HEK293 (cell line): ENCODE results near the gene APBB2.

Experiments
- GLI2 ChIP-seq: fragments of 450-650 bp; formaldehyde crosslinking; IDR thresholded peaks from 2 replicates; pipeline ENCODE4; 2017; ENCODE audit warnings: missing biosample characterization, missing genetic modification characterization, low read depth, borderline replicate concordance
- HOXA7 ChIP-seq: sonication (generic); formaldehyde crosslinking; IDR thresholded peaks from 2 replicates; pipeline ENCODE4 v1.8.1; 2022; ENCODE audit warnings: missing genetic modification reagents, borderline replicate concordance
- KLF10 ChIP-seq: fragments of 450-650 bp; IDR thresholded peaks from 2 replicates; pipeline ENCODE4 v1.5.1; 2018; ENCODE audit warnings: missing biosample characterization, mild to moderate bottlenecking, missing genetic modification characterization
- MZF1 ChIP-seq: fragments of 450-650 bp; formaldehyde crosslinking; IDR thresholded peaks from 2 replicates; pipeline ENCODE4 v1.5.1; 2017; ENCODE audit warnings: missing biosample characterization, missing genetic modification characterization, borderline replicate concordance
- YY2 ChIP-seq: fragments of 450-650 bp; formaldehyde crosslinking; IDR thresholded peaks from 2 replicates; pipeline ENCODE4 v1.5.1; 2016; ENCODE audit warnings: missing biosample characterization, missing genetic modification characterization
- ZBTB48 ChIP-seq: fragments of 450-650 bp; formaldehyde crosslinking; IDR thresholded peaks from 2 replicates; pipeline ENCODE4 v1.5.1; 2016; ENCODE audit warnings: missing biosample characterization, missing genetic modification characterization
- ZBTB8A ChIP-seq: fragments of 450-650 bp; formaldehyde crosslinking; IDR thresholded peaks from 2 replicates; pipeline ENCODE4 v1.5.1; 2016; ENCODE audit warnings: missing biosample characterization, missing genetic modification characterization
- ZFHX2 ChIP-seq: fragments of 450-650 bp; formaldehyde crosslinking; conservative IDR thresholded peaks from 2 replicates; pipeline ENCODE4 v1.5.1; 2016; ENCODE audit warnings: missing biosample characterization, missing genetic modification characterization
- ZFP69B ChIP-seq: fragments of 450-650 bp; formaldehyde crosslinking; IDR thresholded peaks from 2 replicates; pipeline ENCODE4 v1.5.1; 2016; ENCODE audit warnings: missing biosample characterization, missing genetic modification characterization
- ZNF140 ChIP-seq: fragments of 450-650 bp; formaldehyde crosslinking; IDR thresholded peaks from 2 replicates; pipeline ENCODE4 v1.5.1; 2016; ENCODE audit warnings: missing biosample characterization, missing genetic modification characterization
- ZNF223 ChIP-seq: fragments of 450-650 bp; formaldehyde crosslinking; IDR thresholded peaks from 2 replicates; pipeline ENCODE4 v1.5.1; 2016; ENCODE audit warnings: missing biosample characterization, missing genetic modification characterization
- ZNF24 ChIP-seq: fragments of 450-650 bp; formaldehyde crosslinking; IDR thresholded peaks from 2 replicates; pipeline ENCODE4 v1.5.1; 2016; ENCODE audit warnings: missing biosample characterization, missing genetic modification characterization
- ZNF311 ChIP-seq: fragments of 450-650 bp; formaldehyde crosslinking; IDR thresholded peaks from 2 replicates; pipeline ENCODE4 v1.5.1; 2017; ENCODE audit warnings: missing biosample characterization, missing genetic modification characterization, borderline replicate concordance
- ZNF350 ChIP-seq: fragments of 450-650 bp; formaldehyde crosslinking; IDR thresholded peaks from 2 replicates; pipeline ENCODE4 v1.5.0; 2017; ENCODE audit warnings: missing biosample characterization, mild to moderate bottlenecking, missing genetic modification characterization
- ZNF514 ChIP-seq: fragments of 450-650 bp; formaldehyde crosslinking; IDR thresholded peaks from 2 replicates; pipeline ENCODE4 v1.5.1; 2016; ENCODE audit warnings: missing biosample characterization, missing genetic modification characterization
- ZNF549 ChIP-seq: fragments of 450-650 bp; IDR thresholded peaks from 2 replicates; pipeline ENCODE4 v1.5.1; 2018; ENCODE audit warnings: missing biosample characterization, missing genetic modification characterization, mild to moderate bottlenecking, inconsistent platforms, moderate library complexity
- ZNF664 ChIP-seq: fragments of 450-650 bp; formaldehyde crosslinking; IDR thresholded peaks from 2 replicates; pipeline ENCODE4 v1.5.1; 2016; ENCODE audit warnings: missing biosample characterization, missing genetic modification characterization
- ZNF768 ChIP-seq: fragments of 450-650 bp; formaldehyde crosslinking; IDR thresholded peaks from 2 replicates; pipeline ENCODE4 v1.5.1; 2018; ENCODE audit warnings: missing biosample characterization, mild to moderate bottlenecking, missing genetic modification characterization
- ZNF843 ChIP-seq: fragments of 450-650 bp; formaldehyde crosslinking; IDR thresholded peaks from 2 replicates; pipeline ENCODE4 v1.5.1; 2016; ENCODE audit warnings: missing biosample characterization, missing genetic modification characterization
- ZSCAN16 ChIP-seq: fragments of 450-650 bp; formaldehyde crosslinking; IDR thresholded peaks from 2 replicates; pipeline ENCODE4 v1.5.1; 2016; ENCODE audit warnings: missing biosample characterization, missing genetic modification characterization
- ZSCAN23 ChIP-seq: fragments of 450-650 bp; formaldehyde crosslinking; IDR thresholded peaks from 2 replicates; pipeline ENCODE4 v1.5.1; 2016; ENCODE audit warnings: missing biosample characterization, missing genetic modification characterization
- ZXDB ChIP-seq: fragments of 450-650 bp; formaldehyde crosslinking; IDR thresholded peaks from 2 replicates; pipeline ENCODE4 v1.5.1; 2016; ENCODE audit warnings: missing biosample characterization, missing genetic modification characterization
- TF ChIP-seq, protein P1 (sequence below): fragments of 450-650 bp; formaldehyde crosslinking; IDR thresholded peaks from 2 replicates; pipeline ENCODE4 v1.5.1; 2016; ENCODE audit warnings: missing biosample characterization, missing genetic modification characterization
- TF ChIP-seq, protein P2 (sequence below): fragments of 450-650 bp; formaldehyde crosslinking; IDR thresholded peaks from 2 replicates; pipeline ENCODE4 v1.5.1; 2017; ENCODE audit warnings: missing biosample characterization, missing genetic modification characterization
- TF ChIP-seq, protein P3 (sequence below): fragments of 450-650 bp; formaldehyde crosslinking; IDR thresholded peaks from 2 replicates; pipeline ENCODE4 v1.5.1; 2016; ENCODE audit warnings: missing biosample characterization, missing genetic modification characterization
- TF ChIP-seq, protein P4 (sequence below): fragments of 450-650 bp; formaldehyde crosslinking; IDR thresholded peaks from 2 replicates; pipeline ENCODE4 v1.5.1; 2016; ENCODE audit warnings: missing biosample characterization, missing genetic modification characterization
- TF ChIP-seq, protein P5 (sequence below): fragments of 450-650 bp; formaldehyde crosslinking; IDR thresholded peaks from 2 replicates; pipeline ENCODE4 v1.5.1; 2016; ENCODE audit warnings: missing biosample characterization, missing genetic modification characterization, low read depth
- TF ChIP-seq, protein P6 (sequence below): fragments of 450-650 bp; formaldehyde crosslinking; IDR thresholded peaks from 2 replicates; pipeline ENCODE4 v1.5.1; 2016; ENCODE audit warnings: missing biosample characterization, missing genetic modification characterization
- TF ChIP-seq, protein P7 (sequence below): fragments of 450-650 bp; formaldehyde crosslinking; IDR thresholded peaks from 2 replicates; pipeline ENCODE4 v1.5.1; 2016; ENCODE audit warnings: missing biosample characterization, missing genetic modification characterization

The APBB2 gene

DNA sequence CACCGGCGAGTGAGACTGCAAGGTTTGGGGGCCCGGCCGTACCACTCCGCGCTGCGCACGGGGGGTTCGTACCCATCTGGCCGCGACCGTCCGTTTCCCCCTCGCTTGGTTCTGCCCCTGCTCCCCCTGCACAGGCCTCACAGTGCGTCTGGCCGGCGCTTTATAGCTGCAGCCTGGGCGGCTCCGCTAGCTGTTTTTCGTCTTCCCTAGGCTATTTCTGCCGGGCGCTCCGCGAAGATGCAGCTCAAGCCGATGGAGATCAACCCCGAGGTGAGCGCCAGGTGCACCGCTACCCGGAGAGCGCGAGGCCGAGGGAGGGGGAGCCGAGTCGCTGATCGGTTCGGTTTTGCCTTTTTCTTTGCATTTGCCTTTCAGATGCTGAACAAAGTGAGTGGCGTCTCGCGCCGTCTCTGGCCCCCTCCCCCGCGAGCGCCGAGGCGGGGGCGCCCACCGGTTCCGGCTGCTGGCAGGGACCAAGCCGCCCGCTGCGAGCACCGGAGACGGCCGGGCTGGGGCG is 42.5 kb upstream of the APBB2 start, which contains the start of gene UCHL1 (continued):
- TF ChIP-seq, protein P1, sequence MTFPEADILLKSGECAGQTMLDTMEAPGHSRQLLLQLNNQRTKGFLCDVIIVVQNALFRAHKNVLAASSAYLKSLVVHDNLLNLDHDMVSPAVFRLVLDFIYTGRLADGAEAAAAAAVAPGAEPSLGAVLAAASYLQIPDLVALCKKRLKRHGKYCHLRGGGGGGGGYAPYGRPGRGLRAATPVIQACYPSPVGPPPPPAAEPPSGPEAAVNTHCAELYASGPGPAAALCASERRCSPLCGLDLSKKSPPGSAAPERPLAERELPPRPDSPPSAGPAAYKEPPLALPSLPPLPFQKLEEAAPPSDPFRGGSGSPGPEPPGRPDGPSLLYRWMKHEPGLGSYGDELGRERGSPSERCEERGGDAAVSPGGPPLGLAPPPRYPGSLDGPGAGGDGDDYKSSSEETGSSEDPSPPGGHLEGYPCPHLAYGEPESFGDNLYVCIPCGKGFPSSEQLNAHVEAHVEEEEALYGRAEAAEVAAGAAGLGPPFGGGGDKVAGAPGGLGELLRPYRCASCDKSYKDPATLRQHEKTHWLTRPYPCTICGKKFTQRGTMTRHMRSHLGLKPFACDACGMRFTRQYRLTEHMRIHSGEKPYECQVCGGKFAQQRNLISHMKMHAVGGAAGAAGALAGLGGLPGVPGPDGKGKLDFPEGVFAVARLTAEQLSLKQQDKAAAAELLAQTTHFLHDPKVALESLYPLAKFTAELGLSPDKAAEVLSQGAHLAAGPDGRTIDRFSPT (tag by site-specific recombination) = peak; percentile 53; the same call in 1 of the 2 replicates
- TF ChIP-seq, protein P2, sequence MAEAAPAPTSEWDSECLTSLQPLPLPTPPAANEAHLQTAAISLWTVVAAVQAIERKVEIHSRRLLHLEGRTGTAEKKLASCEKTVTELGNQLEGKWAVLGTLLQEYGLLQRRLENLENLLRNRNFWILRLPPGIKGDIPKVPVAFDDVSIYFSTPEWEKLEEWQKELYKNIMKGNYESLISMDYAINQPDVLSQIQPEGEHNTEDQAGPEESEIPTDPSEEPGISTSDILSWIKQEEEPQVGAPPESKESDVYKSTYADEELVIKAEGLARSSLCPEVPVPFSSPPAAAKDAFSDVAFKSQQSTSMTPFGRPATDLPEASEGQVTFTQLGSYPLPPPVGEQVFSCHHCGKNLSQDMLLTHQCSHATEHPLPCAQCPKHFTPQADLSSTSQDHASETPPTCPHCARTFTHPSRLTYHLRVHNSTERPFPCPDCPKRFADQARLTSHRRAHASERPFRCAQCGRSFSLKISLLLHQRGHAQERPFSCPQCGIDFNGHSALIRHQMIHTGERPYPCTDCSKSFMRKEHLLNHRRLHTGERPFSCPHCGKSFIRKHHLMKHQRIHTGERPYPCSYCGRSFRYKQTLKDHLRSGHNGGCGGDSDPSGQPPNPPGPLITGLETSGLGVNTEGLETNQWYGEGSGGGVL (tag by site-specific recombination) = no peak
- peak; percentile 68 for TF ChIP-seq ZXDB (tag by site-specific recombination)
- TF ChIP-seq, protein P3, sequence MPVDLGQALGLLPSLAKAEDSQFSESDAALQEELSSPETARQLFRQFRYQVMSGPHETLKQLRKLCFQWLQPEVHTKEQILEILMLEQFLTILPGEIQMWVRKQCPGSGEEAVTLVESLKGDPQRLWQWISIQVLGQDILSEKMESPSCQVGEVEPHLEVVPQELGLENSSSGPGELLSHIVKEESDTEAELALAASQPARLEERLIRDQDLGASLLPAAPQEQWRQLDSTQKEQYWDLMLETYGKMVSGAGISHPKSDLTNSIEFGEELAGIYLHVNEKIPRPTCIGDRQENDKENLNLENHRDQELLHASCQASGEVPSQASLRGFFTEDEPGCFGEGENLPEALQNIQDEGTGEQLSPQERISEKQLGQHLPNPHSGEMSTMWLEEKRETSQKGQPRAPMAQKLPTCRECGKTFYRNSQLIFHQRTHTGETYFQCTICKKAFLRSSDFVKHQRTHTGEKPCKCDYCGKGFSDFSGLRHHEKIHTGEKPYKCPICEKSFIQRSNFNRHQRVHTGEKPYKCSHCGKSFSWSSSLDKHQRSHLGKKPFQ (tag by site-specific recombination) = no peak
- TF ChIP-seq ZBTB8A (tag by site-specific recombination) = no peak; the same call in 1 of the 2 replicates
- TF ChIP-seq ZSCAN16 (tag by site-specific recombination) = no peak
- TF ChIP-seq ZNF223 (tag by site-specific recombination) = no peak
- TF ChIP-seq ZNF350 (tag by site-specific recombination) = no peak
- no peak for TF ChIP-seq ZNF768 (tag by site-specific recombination)
- TF ChIP-seq ZNF140 = no peak
- TF ChIP-seq ZNF843 (tag by site-specific recombination) = peak; percentile 29; the same call in 1 of the 2 replicates
- TF ChIP-seq ZFHX2 (tag by site-specific recombination) = peak; percentile 95
- TF ChIP-seq, protein P4, sequence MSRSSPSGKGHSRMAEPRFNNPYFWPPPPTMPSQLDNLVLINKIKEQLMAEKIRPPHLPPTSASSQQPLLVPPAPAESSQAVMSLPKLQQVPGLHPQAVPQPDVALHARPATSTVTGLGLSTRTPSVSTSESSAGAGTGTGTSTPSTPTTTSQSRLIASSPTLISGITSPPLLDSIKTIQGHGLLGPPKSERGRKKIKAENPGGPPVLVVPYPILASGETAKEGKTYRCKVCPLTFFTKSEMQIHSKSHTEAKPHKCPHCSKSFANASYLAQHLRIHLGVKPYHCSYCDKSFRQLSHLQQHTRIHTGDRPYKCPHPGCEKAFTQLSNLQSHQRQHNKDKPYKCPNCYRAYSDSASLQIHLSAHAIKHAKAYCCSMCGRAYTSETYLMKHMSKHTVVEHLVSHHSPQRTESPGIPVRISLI (tag by site-specific recombination) = no peak
- no peak for TF ChIP-seq ZBTB48 (tag by site-specific recombination)
- TF ChIP-seq ZSCAN23 = 0 out of 2 replicates have a peak, but pooled peaks have one; percentile 29
- no peak for TF ChIP-seq HOXA7 (CRISPR knock-in tag)
- TF ChIP-seq, protein P5, sequence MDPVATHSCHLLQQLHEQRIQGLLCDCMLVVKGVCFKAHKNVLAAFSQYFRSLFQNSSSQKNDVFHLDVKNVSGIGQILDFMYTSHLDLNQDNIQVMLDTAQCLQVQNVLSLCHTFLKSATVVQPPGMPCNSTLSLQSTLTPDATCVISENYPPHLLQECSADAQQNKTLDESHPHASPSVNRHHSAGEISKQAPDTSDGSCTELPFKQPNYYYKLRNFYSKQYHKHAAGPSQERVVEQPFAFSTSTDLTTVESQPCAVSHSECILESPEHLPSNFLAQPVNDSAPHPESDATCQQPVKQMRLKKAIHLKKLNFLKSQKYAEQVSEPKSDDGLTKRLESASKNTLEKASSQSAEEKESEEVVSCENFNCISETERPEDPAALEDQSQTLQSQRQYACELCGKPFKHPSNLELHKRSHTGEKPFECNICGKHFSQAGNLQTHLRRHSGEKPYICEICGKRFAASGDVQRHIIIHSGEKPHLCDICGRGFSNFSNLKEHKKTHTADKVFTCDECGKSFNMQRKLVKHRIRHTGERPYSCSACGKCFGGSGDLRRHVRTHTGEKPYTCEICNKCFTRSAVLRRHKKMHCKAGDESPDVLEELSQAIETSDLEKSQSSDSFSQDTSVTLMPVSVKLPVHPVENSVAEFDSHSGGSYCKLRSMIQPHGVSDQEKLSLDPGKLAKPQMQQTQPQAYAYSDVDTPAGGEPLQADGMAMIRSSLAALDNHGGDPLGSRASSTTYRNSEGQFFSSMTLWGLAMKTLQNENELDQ (tag by site-specific recombination) = no peak
- TF ChIP-seq, protein P6, sequence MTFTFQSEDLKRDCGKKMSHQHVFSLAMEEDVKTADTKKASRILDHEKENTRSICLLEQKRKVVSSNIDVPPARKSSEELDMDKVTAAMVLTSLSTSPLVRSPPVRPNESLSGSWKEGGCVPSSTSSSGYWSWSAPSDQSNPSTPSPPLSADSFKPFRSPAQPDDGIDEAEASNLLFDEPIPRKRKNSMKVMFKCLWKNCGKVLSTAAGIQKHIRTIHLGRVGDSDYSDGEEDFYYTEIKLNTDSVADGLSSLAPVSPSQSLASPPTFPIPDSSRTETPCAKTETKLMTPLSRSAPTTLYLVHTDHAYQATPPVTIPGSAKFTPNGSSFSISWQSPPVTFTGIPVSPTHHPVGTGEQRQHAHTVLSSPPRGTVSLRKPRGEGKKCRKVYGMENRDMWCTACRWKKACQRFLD = no peak
- TF ChIP-seq ZNF664 (tag by site-specific recombination) = no peak
- 0 out of 2 replicates have a peak, but pooled peaks have one; percentile 13 for TF ChIP-seq KLF10
- TF ChIP-seq MZF1 (tag by site-specific recombination) = no peak
- no peak for TF ChIP-seq ZNF549 (tag by site-specific recombination)
- no peak for TF ChIP-seq ZNF311
- peak; percentile 59; the same call in 1 of the 2 replicates for TF ChIP-seq ZNF24 (tag by site-specific recombination)
- TF ChIP-seq YY2 = no peak
- TF ChIP-seq ZFP69B (tag by site-specific recombination) = peak; percentile 18; the same call in 1 of the 2 replicates
- no peak for TF ChIP-seq ZNF514 (tag by site-specific recombination)
- TF ChIP-seq GLI2 (tag by site-specific recombination) = no peak
- TF ChIP-seq, protein P7, sequence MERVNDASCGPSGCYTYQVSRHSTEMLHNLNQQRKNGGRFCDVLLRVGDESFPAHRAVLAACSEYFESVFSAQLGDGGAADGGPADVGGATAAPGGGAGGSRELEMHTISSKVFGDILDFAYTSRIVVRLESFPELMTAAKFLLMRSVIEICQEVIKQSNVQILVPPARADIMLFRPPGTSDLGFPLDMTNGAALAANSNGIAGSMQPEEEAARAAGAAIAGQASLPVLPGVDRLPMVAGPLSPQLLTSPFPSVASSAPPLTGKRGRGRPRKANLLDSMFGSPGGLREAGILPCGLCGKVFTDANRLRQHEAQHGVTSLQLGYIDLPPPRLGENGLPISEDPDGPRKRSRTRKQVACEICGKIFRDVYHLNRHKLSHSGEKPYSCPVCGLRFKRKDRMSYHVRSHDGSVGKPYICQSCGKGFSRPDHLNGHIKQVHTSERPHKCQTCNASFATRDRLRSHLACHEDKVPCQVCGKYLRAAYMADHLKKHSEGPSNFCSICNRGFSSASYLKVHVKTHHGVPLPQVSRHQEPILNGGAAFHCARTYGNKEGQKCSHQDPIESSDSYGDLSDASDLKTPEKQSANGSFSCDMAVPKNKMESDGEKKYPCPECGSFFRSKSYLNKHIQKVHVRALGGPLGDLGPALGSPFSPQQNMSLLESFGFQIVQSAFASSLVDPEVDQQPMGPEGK (tag by site-specific recombination) = peak; percentile 75
